HepG2 (cell line): ENCODE data around the gene TNFRSF21. TPM values are rescaled to one million over a fixed set of nuclear protein-coding genes. Genes with fewer than 3 reads are reported as not detected.
A peak's percentile ranks its signal among the peaks of the same experiment; 100 is the strongest.

ENCODE experiments used
- ASH2L ChIP-seq: fragments of 300-600, 200-600 bp; sonication (generic); IDR thresholded peaks from 2 replicates; pipeline ENCODE4 v1.7.0; 2017; ENCODE audit warnings: low read depth, mild to moderate bottlenecking, moderate library complexity, mixed read lengths, low read length; ENCODE audit not compliant: insufficient read length
- GATAD2A ChIP-seq: IDR thresholded peaks from 2 replicates; pipeline ENCODE4 v1.6.1; 2016
- HMG20A ChIP-seq: IDR thresholded peaks from 2 replicates; pipeline ENCODE4 v1.6.1; 2016; ENCODE audit warnings: borderline replicate concordance
- SOX5 ChIP-seq: IDR thresholded peaks from 2 replicates; pipeline ENCODE4 v1.6.1; 2016; ENCODE audit warnings: borderline replicate concordance
- ZNF326 ChIP-seq: sonication (generic); formaldehyde crosslinking; IDR thresholded peaks from 2 replicates; pipeline ENCODE4 v1.4.0; 2020; ENCODE audit warnings: missing genetic modification reagents, borderline replicate concordance
- ZNF367 ChIP-seq: sonication (generic); formaldehyde crosslinking; IDR thresholded peaks from 2 replicates; pipeline ENCODE4 v1.4.0; 2020; ENCODE audit warnings: missing genetic modification reagents, borderline replicate concordance
- ZNF598 ChIP-seq: sonication (generic); formaldehyde crosslinking; IDR thresholded peaks from 2 replicates; pipeline ENCODE4 v1.5.1; 2020; ENCODE audit warnings: mild to moderate bottlenecking, missing genetic modification reagents, borderline replicate concordance
- ZNF619 ChIP-seq: sonication (generic); formaldehyde crosslinking; IDR thresholded peaks from 2 replicates; pipeline ENCODE4 v1.4.0; 2020; ENCODE audit warnings: mild to moderate bottlenecking, missing genetic modification reagents
- polyA plus RNA-seq, 8 experiments: library from polyadenylated mRNA; depleted of rRNA in 3 of 8; stranded (reverse) in 7 of 8; unstranded in 1 of 8; fragments of >200 nt; fragmentation: Illumina TruSeq in 4 of 8; extraction: Trizol in 4 of 8; gene quantifications; 2 replicates each; pipeline versions ENCODE4 v1.2.1 to v1.2.3, GENCODE V29; 2011 to 2016; ENCODE audit warnings: low read depth in 4 of 8, missing spikeins in 1 of 8, mixed read lengths in 1 of 8; ENCODE audit not compliant: insufficient read depth in 1 of 8
- total RNA-seq, 5 experiments: library from RNA; depleted of rRNA; stranded (reverse); fragments of >200 nt; fragmentation: Illumina TruSeq; extraction: Trizol; gene quantifications; 2 replicates each; pipeline ENCODE4 v1.2.3, GENCODE V29; 2016; ENCODE audit warnings: low read depth in 1 of 5
- TF ChIP-seq, protein P1 (sequence below): IDR thresholded peaks from 2 replicates; pipeline ENCODE4 v1.4.0; 2020; ENCODE audit warnings: mild to moderate bottlenecking, missing genetic modification reagents
- TF ChIP-seq, protein P2 (sequence below), 2 experiments: sonication (generic) in 1 of 2; formaldehyde crosslinking in 1 of 2; IDR thresholded peaks; 2 replicates each; pipeline versions ENCODE4 v1.4.0 to v1.6.1; 2018 to 2020; ENCODE audit warnings: missing genetic modification reagents in 2 of 2, borderline replicate concordance in 1 of 2, low read depth in 1 of 2, mild to moderate bottlenecking in 1 of 2, missing biosample characterization in 1 of 2
- TF ChIP-seq, protein P3 (sequence below): IDR thresholded peaks from 2 replicates; pipeline ENCODE4 v1.6.1; 2016; ENCODE audit warnings: low read depth, missing genetic modification reagents, missing compliant biosample characterization
- TF ChIP-seq, protein P4 (sequence below): sonication (generic); formaldehyde crosslinking; IDR thresholded peaks from 2 replicates; pipeline ENCODE4 v1.4.0; 2020; ENCODE audit warnings: missing genetic modification reagents, mild to moderate bottlenecking, borderline replicate concordance
- TF ChIP-seq, protein P5 (sequence below): sonication (generic); formaldehyde crosslinking; IDR thresholded peaks from 2 replicates; pipeline ENCODE4 v1.8.1; 2023; ENCODE audit warnings: mild to moderate bottlenecking, missing genetic modification reagents

Gene TNFRSF21
- total and polyA plus RNA-seq, 2 of the 13 experiments (the other 11 are each of a cell fraction or from before 2014, with no cell fraction given), result 24.8 to 46.3 TPM

DNA sequence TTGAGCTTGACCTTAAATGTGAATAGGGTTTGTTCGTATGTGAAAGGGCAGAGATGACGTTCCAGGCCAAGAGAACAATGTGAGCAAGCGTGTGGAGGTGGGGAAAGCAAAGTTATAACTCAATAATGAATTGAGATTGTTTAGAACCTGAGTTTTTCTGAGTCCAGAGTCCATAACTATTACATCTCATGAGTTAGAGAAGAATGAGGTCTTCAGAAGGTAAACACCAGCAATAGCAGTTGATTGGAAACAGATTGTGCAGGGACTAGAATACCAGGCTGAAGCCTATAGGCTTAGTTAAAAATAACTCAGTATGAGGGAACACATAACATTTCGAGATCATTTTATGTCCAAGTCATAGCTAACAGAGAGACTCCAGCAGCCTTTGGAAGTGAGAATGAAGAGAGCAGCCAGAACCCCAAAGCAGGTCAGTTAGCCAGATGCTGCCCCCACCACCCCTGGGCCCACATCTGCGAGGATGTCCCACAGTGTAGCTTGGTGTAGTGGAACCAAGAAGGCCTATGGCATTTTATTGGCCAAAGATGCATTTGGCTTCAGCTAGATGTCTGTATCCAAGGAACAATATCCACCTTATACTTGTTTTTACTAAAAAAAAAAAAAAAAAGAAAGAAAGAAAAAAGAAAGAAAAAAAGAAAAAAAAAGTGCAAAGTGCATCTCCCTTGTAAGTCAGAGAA is 121.7 kb downstream of the TNFRSF21 start (continued):
- TF ChIP-seq, protein P1, sequence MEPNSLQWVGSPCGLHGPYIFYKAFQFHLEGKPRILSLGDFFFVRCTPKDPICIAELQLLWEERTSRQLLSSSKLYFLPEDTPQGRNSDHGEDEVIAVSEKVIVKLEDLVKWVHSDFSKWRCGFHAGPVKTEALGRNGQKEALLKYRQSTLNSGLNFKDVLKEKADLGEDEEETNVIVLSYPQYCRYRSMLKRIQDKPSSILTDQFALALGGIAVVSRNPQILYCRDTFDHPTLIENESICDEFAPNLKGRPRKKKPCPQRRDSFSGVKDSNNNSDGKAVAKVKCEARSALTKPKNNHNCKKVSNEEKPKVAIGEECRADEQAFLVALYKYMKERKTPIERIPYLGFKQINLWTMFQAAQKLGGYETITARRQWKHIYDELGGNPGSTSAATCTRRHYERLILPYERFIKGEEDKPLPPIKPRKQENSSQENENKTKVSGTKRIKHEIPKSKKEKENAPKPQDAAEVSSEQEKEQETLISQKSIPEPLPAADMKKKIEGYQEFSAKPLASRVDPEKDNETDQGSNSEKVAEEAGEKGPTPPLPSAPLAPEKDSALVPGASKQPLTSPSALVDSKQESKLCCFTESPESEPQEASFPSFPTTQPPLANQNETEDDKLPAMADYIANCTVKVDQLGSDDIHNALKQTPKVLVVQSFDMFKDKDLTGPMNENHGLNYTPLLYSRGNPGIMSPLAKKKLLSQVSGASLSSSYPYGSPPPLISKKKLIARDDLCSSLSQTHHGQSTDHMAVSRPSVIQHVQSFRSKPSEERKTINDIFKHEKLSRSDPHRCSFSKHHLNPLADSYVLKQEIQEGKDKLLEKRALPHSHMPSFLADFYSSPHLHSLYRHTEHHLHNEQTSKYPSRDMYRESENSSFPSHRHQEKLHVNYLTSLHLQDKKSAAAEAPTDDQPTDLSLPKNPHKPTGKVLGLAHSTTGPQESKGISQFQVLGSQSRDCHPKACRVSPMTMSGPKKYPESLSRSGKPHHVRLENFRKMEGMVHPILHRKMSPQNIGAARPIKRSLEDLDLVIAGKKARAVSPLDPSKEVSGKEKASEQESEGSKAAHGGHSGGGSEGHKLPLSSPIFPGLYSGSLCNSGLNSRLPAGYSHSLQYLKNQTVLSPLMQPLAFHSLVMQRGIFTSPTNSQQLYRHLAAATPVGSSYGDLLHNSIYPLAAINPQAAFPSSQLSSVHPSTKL, result peak; percentile 52; the same call in 1 of the 2 replicates
- TF ChIP-seq ASH2L, result peak; percentile 43
- TF ChIP-seq ZNF598 (CRISPR knock-in tag), result 0 out of 2 replicates have a peak, but pooled peaks have one; percentile 22
- TF ChIP-seq, protein P2, sequence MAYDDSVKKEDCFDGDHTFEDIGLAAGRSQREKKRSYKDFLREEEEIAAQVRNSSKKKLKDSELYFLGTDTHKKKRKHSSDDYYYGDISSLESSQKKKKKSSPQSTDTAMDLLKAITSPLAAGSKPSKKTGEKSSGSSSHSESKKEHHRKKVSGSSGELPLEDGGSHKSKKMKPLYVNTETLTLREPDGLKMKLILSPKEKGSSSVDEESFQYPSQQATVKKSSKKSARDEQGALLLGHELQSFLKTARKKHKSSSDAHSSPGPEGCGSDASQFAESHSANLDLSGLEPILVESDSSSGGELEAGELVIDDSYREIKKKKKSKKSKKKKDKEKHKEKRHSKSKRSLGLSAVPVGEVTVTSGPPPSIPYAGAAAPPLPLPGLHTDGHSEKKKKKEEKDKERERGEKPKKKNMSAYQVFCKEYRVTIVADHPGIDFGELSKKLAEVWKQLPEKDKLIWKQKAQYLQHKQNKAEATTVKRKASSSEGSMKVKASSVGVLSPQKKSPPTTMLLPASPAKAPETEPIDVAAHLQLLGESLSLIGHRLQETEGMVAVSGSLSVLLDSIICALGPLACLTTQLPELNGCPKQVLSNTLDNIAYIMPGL (CRISPR knock-in tag; IDR thresholded peaks at IDR 0.05; ENCODE audit: borderline replicate concordance in 1 of 2, low read depth in 1 of 2), result 0 out of 4 replicates have a peak, but pooled peaks of 1 of the 2 experiments have one; percentile 16
- TF ChIP-seq SOX5 (CRISPR knock-in tag), result peak; percentile 66
- TF ChIP-seq GATAD2A (CRISPR knock-in tag), result peak; percentile 43; the same call in 1 of the 2 replicates
- TF ChIP-seq HMG20A (CRISPR knock-in tag), result peak; percentile 70
- TF ChIP-seq, protein P3, sequence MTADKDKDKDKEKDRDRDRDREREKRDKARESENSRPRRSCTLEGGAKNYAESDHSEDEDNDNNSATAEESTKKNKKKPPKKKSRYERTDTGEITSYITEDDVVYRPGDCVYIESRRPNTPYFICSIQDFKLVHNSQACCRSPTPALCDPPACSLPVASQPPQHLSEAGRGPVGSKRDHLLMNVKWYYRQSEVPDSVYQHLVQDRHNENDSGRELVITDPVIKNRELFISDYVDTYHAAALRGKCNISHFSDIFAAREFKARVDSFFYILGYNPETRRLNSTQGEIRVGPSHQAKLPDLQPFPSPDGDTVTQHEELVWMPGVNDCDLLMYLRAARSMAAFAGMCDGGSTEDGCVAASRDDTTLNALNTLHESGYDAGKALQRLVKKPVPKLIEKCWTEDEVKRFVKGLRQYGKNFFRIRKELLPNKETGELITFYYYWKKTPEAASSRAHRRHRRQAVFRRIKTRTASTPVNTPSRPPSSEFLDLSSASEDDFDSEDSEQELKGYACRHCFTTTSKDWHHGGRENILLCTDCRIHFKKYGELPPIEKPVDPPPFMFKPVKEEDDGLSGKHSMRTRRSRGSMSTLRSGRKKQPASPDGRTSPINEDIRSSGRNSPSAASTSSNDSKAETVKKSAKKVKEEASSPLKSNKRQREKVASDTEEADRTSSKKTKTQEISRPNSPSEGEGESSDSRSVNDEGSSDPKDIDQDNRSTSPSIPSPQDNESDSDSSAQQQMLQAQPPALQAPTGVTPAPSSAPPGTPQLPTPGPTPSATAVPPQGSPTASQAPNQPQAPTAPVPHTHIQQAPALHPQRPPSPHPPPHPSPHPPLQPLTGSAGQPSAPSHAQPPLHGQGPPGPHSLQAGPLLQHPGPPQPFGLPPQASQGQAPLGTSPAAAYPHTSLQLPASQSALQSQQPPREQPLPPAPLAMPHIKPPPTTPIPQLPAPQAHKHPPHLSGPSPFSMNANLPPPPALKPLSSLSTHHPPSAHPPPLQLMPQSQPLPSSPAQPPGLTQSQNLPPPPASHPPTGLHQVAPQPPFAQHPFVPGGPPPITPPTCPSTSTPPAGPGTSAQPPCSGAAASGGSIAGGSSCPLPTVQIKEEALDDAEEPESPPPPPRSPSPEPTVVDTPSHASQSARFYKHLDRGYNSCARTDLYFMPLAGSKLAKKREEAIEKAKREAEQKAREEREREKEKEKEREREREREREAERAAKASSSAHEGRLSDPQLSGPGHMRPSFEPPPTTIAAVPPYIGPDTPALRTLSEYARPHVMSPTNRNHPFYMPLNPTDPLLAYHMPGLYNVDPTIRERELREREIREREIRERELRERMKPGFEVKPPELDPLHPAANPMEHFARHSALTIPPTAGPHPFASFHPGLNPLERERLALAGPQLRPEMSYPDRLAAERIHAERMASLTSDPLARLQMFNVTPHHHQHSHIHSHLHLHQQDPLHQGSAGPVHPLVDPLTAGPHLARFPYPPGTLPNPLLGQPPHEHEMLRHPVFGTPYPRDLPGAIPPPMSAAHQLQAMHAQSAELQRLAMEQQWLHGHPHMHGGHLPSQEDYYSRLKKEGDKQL (CRISPR knock-in tag), result no peak
- no peak for TF ChIP-seq ZNF326 (CRISPR knock-in tag)
- TF ChIP-seq ZNF367, result no peak
- TF ChIP-seq, protein P4, sequence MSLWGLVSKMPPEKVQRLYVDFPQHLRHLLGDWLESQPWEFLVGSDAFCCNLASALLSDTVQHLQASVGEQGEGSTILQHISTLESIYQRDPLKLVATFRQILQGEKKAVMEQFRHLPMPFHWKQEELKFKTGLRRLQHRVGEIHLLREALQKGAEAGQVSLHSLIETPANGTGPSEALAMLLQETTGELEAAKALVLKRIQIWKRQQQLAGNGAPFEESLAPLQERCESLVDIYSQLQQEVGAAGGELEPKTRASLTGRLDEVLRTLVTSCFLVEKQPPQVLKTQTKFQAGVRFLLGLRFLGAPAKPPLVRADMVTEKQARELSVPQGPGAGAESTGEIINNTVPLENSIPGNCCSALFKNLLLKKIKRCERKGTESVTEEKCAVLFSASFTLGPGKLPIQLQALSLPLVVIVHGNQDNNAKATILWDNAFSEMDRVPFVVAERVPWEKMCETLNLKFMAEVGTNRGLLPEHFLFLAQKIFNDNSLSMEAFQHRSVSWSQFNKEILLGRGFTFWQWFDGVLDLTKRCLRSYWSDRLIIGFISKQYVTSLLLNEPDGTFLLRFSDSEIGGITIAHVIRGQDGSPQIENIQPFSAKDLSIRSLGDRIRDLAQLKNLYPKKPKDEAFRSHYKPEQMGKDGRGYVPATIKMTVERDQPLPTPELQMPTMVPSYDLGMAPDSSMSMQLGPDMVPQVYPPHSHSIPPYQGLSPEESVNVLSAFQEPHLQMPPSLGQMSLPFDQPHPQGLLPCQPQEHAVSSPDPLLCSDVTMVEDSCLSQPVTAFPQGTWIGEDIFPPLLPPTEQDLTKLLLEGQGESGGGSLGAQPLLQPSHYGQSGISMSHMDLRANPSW, result no peak
- TF ChIP-seq, protein P5, sequence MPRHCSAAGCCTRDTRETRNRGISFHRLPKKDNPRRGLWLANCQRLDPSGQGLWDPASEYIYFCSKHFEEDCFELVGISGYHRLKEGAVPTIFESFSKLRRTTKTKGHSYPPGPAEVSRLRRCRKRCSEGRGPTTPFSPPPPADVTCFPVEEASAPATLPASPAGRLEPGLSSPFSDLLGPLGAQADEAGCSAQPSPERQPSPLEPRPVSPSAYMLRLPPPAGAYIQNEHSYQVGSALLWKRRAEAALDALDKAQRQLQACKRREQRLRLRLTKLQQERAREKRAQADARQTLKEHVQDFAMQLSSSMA (CRISPR knock-in tag), result no peak
- no peak for TF ChIP-seq ZNF619 (CRISPR knock-in tag)
